Lower leg skin (tissue), 3 donors: ENCODE results near the gene MTHFD1.

Source experiments
- POLR2A ChIP-seq, 2 donors: fragments of 450-650 bp; IDR thresholded peaks; one replicate each; pipeline ENCODE4 v1.6.1; 2016 to 2017; ENCODE audit warnings: antibody characterized with exemption in 2 of 2, mild to moderate bottlenecking in 1 of 2, moderate library complexity in 1 of 2
- TF ChIP-seq, protein P1 (sequence below), 3 donors: fragments of 450-650 bp; IDR thresholded peaks; one replicate each; pipeline ENCODE4 v1.5.1; 2016; ENCODE audit warnings: antibody characterized with exemption in 3 of 3, mild to moderate bottlenecking in 3 of 3, moderate library complexity in 2 of 3

- TF ChIP-seq, protein P1, sequence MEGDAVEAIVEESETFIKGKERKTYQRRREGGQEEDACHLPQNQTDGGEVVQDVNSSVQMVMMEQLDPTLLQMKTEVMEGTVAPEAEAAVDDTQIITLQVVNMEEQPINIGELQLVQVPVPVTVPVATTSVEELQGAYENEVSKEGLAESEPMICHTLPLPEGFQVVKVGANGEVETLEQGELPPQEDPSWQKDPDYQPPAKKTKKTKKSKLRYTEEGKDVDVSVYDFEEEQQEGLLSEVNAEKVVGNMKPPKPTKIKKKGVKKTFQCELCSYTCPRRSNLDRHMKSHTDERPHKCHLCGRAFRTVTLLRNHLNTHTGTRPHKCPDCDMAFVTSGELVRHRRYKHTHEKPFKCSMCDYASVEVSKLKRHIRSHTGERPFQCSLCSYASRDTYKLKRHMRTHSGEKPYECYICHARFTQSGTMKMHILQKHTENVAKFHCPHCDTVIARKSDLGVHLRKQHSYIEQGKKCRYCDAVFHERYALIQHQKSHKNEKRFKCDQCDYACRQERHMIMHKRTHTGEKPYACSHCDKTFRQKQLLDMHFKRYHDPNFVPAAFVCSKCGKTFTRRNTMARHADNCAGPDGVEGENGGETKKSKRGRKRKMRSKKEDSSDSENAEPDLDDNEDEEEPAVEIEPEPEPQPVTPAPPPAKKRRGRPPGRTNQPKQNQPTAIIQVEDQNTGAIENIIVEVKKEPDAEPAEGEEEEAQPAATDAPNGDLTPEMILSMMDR (IDR thresholded peaks at IDR 0.05) = no peak
- no peak for TF ChIP-seq POLR2A (IDR thresholded peaks at IDR 0.05)
These were observed 57.1 kb downstream of the MTHFD1 start for GRCh38 chr14:64444984-64445845.
